ENCODE measurements around the gene CHI3L1.

Gene CHI3L1

GRCh38 chr1:203156280-203156679 is 30.2 kb downstream of the CHI3L1 start:
- TF ChIP-seq CTCF (IDR thresholded peaks at IDR 0.05), result no peak
- TF ChIP-seq ZFX (IDR thresholded peaks at IDR 0.05; ENCODE audit: borderline replicate concordance), result no peak
- no peak overlapping the region for H3K27ac ChIP-seq

- no peak overlapping the region for H3K27ac ChIP-seq
- TF ChIP-seq ZFX (IDR thresholded peaks at IDR 0.05; ENCODE audit: borderline replicate concordance) (no peak), CTCF (IDR thresholded peaks at IDR 0.05) (no peak)
Observed at GRCh38 chr1:203153989-203154821, 32.3 kb downstream of the CHI3L1 start.

GRCh38 chr1:203153051-203153988 is 33.2 kb downstream of the CHI3L1 start:
- TF ChIP-seq ZFX (IDR thresholded peaks at IDR 0.05; ENCODE audit: borderline replicate concordance) (no peak), CTCF (IDR thresholded peaks at IDR 0.05) (no peak)

GRCh38 chr1:203152158-203153034 is 34.1 kb downstream of the CHI3L1 start:
- TF ChIP-seq ZFX (IDR thresholded peaks at IDR 0.05; ENCODE audit: borderline replicate concordance), result no peak
- TF ChIP-seq CTCF (IDR thresholded peaks at IDR 0.05), result no peak
- no peak overlapping the region for H3K27ac ChIP-seq

More at GRCh38 chr1:203153051-203153988, 33.2 kb downstream of the CHI3L1 start:
- no peak overlapping the region for H3K27ac ChIP-seq

- no peak for TF ChIP-seq CTCF (IDR thresholded peaks at IDR 0.05)
- no peak overlapping the region for H3K27ac ChIP-seq
Observed at GRCh38 chr1:203151362-203152157, 34.9 kb downstream of the CHI3L1 start.
